Measurements from ENCODE around the gene MAGI1.

- no peak for TF ChIP-seq CTCF (IDR thresholded peaks at IDR 0.05)
- no peak for TF ChIP-seq EP300 (IDR thresholded peaks at IDR 0.05)
- no peak for TF ChIP-seq POLR2AphosphoS5 (IDR thresholded peaks at IDR 0.05)
These were observed 126.1 kb downstream of the MAGI1 start for GRCh38 chr3:65912647-65913046.
